IPS-18c (cell line): Measurements from ENCODE around the gene TTC21A.

Experiments
- H3K4me3 ChIP-seq: 2 replicates; pipeline ENCODE4 v1.7.0; 2013; ENCODE audit warnings: low read depth, mild to moderate bottlenecking, low read length, moderate library complexity; ENCODE audit not compliant: insufficient read depth
- H3K9me3 ChIP-seq: one replicate; pipeline ENCODE4 v1.6.1; 2013; ENCODE audit warnings: mild to moderate bottlenecking, low read length, moderate library complexity; ENCODE audit not compliant: control insufficient read depth, insufficient read depth

The TTC21A gene

DNA sequence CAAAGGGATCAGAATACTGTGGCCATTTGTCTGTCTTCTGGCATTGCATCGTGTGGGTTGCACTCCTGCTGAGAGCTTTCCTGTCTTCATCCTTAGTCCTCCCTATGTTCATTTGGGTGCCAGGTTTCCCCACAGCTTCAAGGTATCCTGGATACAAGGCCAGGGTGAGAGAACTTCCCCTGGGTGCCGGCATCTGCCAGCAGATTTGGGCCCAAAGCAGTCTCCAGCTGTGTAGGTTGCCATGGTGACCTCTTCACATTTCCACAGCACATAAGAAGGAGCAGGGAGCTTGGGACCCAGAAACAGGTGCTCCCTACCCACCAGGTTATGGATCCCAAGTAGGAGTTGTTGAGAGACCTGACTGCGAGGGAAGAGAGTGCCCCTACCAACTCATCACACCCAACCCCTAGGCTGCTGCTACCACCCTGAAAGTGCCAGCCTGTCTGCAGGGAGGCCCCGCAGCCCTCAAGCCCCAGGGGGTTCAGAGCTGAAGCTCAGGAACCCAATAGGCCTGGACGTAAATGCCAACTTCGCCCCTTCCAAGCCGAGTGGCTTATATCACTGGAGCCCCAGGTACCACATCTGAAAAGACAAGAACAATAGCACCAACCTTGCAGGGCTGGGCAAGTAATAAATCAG, 19.9 kb downstream of the TTC21A start:
- Histone ChIP-seq H3K9me3 (no peaks in the 10 kb centered on the region), H3K4me3 (no peak overlapping the region)

GRCh38 chr3:39127908-39128304, 20.4 kb downstream of the TTC21A start:
- no peak overlapping the region for H3K4me3 ChIP-seq
- H3K9me3 ChIP-seq, result no peaks in the 10 kb centered on the region

GRCh38 chr3:39128951-39129350, 21.5 kb downstream of the TTC21A start:
- no peaks in the 10 kb centered on the region for H3K9me3 ChIP-seq
- H3K4me3 ChIP-seq, result no peak overlapping the region

DNA sequence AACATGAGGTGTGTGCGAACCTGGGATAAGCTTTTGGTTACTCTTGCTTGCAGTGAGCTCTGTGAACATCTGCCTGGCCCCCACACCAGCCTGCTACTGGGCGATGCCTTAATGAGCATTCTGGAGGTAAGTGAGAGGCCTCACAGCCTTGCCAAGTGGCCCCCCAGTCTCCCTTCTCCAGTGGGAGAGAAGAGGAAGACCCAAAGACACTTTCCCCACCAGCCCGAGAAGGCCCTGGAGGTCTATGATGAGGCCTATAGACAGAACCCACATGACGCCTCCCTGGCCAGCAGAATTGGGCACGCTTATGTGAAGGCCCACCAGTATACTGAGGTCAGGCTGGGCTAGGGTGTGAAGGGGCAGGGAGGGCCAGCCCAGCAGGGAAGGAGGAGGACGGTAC, 22.5 kb downstream of the TTC21A start:
- no peaks in the 10 kb centered on the region for H3K9me3 ChIP-seq
- no peak overlapping the region for H3K4me3 ChIP-seq

- no peak overlapping the region for H3K4me3 ChIP-seq
- no peaks in the 10 kb centered on the region for H3K9me3 ChIP-seq
Measured at GRCh38 chr3:39130693-39131265, 23.3 kb downstream of the TTC21A start.

DNA sequence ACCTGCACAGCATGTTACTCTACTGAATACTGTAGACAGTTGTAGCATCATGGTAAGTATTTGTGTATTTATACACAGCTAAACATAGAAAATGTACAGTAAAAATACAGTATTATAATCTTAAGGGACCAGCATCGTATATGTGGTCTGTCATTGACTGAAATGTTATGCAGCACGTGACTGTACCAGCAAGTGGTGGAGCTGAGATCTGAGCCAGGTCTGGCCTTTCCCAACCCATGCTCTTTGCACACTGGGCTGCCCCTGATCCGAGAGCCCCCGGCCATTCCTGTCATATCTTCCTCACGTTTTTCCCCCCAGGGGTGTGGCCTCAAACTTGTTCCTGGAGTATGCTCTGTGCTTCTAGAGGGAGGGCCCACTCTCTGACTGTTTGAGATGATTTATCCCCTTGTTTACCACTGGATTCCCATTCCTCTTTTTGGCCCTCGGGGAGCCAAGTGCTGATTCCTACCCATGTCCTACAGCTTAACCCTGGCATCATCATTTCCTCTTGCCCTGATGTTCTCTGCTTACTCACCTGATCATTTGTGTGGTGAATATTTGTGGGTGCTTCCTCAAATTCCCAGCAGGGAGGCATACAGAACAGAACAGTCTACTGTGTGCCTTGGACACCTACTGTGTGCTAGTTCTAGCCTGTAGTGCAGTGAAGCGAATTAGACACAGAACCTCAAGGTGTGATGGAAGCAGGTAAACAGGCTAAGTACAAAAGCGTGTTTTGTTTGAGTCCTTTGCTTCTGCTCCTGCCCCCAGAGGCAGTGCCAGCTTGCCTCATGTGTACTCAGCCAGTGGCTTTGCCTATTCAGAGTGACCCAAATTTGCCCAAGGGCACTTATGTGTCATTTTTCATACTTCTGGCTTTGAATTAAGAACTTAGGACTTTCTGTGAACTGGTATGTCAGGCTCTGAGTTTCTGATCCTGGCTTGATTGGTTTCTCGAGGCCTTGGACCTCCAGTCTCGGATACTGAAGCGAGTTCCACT, 24.9 kb downstream of the TTC21A start:
- H3K9me3 ChIP-seq, result no peaks in the 10 kb centered on the region
- no peak overlapping the region for H3K4me3 ChIP-seq

DNA sequence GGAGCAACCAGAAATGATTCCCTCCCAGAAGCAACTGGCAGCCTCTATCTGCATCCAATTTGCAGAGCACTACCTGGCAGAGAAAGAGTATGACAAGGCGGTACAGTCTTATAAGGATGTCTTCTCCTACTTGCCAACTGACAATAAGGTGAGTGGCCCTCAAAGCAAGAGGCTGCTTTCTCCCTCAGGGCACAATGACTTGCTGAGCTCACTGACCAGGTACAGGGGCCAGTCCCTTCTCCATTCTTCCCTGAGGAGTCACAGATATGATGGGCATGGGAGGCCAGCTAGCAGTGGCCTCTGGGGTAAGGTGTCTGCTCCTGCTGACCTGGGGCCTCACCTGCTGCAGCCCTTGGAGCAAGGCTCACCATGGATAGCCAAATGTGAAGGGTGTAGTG, 25.6 kb downstream of the TTC21A start:
- Histone ChIP-seq H3K9me3 (no peaks in the 10 kb centered on the region), H3K4me3 (no peak overlapping the region)

DNA sequence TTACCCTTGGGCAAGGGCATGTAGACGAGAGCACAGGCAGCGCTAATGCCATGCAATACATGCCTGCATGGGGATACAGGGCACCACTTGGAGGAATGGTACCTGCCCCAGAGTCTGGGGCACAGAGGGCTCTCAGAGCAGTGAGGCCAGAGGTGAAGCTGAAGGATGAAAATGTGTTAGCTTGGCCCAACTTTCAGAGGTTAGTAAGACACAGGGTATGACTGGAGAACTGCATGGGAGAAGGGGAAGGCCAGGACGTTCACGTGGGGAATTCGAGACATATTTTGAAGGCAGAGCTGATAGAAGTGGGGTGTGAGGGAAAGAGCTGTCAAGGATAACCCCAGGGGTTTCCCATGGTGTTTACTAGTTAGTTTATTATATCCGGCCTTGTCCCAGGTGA, 26.3 kb downstream of the TTC21A start:
- Histone ChIP-seq H3K9me3 (no peaks in the 10 kb centered on the region), H3K4me3 (no peak overlapping the region)

- no peaks in the 10 kb centered on the region for H3K9me3 ChIP-seq
- no peak overlapping the region for H3K4me3 ChIP-seq
Measured at GRCh38 chr3:39134305-39134704, 26.8 kb downstream of the TTC21A start.

DNA sequence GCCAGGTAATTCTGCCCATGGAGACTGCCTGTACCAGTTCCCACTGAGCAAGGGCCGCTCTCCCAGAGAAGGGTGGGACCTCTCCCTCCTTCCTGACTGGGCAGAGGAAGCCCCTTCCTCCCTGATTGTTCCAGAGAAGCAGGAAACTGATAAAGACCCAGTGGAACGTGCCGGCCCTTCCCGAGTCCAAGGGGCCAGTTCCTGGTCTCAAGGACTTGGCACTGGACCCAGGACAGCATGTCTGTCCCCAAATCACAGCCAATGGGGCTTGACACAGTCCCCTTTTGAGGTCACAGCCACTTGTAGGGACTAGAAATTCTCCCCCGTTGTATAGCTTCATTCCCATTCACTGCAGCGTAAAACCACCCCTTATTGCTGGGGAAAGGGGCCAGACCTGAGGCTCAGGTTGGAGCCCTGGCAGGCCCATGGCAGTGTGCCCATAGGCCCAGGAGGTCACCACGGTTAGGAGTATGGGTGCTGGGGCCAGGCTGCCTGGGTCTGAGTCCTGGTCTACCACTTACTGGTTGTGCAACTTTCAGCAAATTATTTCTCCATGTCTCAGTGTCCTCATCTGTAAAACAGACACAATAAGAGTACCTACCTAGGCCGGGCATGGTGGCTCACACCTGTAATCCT, 27.8 kb downstream of the TTC21A start:
- Histone ChIP-seq H3K4me3 (no peak overlapping the region), H3K9me3 (no peaks in the 10 kb centered on the region)

- no peaks in the 10 kb centered on the region for H3K9me3 ChIP-seq
Measured at GRCh38 chr3:39136533-39137434, 29.3 kb downstream of the TTC21A start.

GRCh38 chr3:39137435-39137936, 30.0 kb downstream of the TTC21A start:
- Histone ChIP-seq H3K4me3 (no peak overlapping the region), H3K9me3 (no peaks in the 10 kb centered on the region)

More at GRCh38 chr3:39136533-39137434, 29.3 kb downstream of the TTC21A start:
- H3K4me3 ChIP-seq, result no peak overlapping the region

GRCh38 chr3:39137991-39138803, 30.7 kb downstream of the TTC21A start:
- Histone ChIP-seq H3K4me3 (no peak overlapping the region), H3K9me3 (no peaks in the 10 kb centered on the region)

DNA sequence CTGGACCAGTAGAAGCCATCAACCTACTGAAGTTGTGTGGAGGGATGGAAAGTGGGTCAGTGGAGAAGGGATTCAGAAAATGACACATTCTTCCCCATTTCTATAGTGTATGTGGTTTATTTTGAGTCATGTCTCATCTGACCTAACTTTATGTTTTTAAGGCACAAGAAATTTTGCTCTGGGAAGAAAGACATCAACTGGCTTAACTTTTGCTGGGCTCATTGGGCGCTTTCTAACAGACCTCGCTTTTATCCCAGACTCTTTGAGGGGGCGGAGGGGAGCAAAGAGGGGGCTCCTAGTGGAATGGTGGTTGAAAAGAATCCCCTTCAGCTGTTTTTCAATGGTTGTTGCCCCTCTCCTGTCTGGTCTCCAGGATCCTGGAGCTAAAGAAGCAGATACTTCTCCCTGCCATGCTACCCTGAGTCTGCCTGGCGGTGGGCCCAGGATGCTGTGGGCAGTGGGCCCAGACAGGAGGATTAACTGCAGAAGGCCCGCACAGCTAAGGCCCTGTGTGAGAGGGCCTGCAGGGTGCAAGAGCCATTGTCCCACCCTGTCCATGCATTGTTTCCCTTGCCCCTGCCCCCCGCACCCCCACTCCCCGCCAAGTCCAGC, 31.4 kb downstream of the TTC21A start:
- no peak overlapping the region for H3K4me3 ChIP-seq
- H3K9me3 ChIP-seq, result no peaks in the 10 kb centered on the region

DNA sequence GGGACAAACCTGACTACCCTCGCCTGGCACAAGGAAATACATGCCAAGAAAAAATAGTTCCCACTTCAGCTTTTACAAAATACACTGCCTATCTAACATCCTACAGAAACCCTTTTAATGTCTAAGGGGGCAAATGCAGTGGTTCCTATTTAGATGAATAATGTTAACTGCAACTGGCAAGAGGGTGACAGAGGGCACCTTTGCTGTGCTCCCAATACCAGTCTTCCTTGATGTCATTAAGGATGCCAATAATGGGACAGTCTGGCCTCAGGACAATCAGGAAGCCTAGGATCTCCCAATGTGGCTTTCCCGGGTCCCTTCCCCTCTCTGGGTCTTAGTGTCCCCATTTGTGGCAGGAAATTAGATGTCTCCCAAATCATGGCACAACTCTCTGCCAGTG, 32.0 kb downstream of the TTC21A start:
- no peak overlapping the region for H3K4me3 ChIP-seq
- H3K9me3 ChIP-seq, result no peaks in the 10 kb centered on the region
